ENCODE results near the gene BCAS3.

Gene BCAS3

DNA sequence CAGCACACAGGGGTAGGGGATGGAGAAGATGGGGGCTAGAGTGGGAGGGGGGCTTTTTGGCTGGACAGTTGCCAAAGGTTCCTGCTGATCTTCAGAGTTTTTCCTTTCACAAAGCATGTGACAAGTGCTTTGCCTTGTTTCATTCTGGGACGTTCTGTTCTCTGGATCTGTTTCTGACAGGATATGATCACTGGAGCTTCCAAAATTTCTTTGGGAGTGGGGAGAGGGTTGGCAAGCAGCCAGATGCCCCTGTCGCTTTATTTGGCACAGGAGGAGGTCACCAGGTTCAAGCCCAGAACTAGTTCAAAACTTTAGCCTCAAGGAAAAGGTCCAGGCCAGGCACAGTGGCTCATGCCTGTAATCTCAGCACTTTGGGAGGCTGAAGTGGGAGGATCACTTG is 653.5 kb downstream of the BCAS3 start:
- DNase-seq: no peak

DNA sequence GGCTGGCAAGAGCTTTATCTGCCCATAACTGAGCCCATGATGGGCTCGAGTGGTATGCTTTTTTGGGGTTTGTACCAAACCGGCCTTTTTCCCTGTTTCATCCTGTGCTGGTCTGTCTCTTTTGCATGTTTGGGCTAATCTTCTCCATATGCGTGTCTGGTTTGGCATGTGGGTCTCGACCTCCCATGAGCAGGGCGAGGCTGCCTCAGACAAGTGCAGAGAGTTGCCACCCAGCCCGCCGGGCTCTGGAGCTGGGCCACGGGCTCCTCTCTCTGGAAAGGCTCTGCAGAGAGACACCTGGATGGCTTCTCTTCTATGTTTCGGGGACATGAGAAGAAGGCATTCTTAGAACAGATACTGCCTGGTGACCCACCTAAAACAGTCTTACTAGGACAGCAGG is 654.2 kb downstream of the BCAS3 start:
- DNase-seq: no peak

DNA sequence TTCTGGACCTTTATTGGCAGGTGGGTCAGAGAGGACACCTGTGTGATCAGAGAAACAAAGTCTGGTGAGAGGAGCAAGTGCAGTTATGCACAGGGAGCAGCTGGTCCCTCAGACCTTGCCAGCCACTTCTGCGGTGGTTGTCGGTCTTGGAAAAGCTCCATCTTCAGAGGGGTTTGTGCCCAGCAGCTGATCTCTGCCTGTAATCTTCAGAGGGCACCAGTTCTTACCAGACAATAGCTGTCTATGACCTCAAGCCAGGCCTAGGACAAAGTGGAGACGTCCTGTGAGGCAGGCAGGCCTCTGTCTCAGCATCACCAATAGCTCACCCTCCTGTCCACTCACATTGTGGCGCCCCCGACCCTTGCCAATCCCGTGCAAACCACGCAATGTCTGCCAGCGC is 655.5 kb downstream of the BCAS3 start:
- DNase-seq: no peak

DNA sequence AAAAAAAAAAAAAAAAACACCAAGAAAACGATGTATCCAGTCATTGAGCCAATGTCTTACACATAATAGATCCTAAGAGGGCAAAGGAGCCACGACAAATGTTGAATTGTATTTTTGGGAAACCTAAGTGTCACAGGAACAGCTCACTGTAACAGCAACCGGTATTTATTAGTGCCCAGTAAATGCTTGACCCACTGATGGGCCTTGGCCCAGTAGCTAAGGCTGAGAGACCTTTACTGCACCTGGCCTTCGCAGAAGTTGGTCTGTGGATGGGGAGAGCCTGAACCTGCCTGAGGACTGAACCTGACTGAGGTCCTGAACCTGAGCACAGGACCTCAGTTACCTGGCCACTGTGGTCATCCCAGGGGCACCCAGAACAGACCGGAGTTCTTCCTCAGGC is 657.0 kb downstream of the BCAS3 start:
- DNase-seq: no peak

DNA sequence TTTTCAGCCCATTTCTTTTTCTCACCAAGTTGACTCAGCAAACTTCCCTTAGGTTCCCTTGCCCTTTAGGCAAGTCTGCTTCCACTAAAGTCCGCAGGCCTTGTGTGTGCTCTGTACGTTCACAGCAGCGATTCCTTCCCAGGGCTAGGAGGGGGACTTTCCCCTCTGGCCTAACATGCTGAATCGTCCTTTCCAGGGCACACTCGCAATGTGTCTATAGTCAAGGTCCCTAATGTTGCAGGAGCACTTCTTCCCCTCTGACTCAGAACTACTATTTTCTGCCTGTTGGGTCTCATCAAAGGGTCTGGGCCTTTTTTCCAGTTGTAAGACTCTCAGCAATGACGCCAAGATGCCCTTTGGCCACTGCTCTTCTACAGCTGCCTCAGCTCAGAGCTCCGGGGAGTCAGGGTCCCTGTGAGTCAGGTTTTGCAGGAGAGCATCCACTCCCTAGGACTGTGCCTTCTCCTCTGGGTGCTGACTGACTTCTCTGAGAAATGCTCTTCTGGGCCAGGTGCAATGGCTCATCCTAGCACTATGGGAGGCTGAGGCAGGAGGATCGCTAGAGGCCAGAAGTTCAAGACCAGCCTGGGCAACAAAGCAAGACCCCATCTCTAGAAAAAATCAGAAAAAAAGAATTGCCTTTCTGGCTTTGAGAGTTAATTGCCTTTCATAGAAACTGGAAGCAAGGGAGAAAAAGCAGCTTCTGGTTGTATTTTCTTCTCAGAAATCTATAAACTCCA is 657.6 kb downstream of the BCAS3 start:
- no peak for DNase-seq

DNA sequence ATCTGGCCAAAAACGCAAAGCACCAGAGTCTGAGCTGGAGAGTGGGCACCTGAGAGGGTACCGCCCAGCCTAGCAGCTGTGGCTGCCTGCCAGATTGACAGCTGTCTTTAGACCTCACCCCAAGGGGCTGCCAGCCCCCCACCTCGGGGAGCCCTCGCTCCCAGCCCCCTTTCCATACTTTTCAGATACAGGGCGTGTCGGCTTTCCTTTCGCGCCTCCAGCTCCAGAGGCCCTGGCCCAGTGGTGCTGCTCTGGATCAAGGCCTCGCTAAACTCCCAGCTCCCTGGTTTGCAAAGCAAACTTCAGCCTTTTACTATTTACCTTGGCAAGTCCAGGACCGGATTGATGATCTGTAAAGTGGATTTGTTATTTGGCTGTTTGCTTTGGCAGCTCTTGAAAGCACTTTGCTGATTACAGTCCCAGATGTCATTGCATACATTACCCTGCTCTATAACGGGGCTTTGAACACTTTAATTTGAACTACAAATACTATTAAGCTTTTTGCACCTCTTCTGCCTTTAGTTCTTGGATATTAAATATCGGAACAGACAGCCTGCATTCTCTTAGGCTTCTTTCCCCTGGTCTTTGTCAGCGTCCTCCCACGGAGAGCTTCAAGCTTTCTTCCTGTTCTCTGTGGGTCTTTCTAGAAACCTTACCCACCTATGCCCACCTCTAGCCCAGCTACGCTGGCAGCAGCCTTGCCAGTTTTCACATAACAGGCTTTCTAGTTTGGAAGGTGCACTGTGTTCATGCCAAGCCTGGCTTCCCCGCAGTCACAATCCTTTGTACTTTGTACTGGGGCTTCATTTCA is 658.4 kb downstream of the BCAS3 start:
- peak; percentile 82 for DNase-seq

DNA sequence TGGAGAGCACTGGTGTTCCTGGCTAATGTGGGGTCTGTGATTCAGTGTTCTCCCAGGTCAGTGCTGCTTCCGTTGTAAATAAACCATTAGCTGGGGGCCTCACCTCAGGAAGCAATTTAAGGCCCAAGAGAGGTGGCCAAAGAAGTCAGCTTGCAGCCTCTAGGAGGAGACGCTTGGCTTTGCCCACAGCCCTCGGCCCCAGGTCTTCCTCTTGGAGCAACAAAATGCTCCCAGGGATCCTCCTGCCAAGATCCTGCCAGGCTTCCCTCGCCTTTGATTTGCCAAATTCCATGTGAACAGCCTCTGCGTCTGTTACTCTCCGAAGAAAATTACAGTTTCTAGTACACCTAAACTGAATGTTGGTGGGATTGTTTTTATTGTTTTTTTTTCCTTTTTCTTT is 659.6 kb downstream of the BCAS3 start:
- no peak for DNase-seq

DNA sequence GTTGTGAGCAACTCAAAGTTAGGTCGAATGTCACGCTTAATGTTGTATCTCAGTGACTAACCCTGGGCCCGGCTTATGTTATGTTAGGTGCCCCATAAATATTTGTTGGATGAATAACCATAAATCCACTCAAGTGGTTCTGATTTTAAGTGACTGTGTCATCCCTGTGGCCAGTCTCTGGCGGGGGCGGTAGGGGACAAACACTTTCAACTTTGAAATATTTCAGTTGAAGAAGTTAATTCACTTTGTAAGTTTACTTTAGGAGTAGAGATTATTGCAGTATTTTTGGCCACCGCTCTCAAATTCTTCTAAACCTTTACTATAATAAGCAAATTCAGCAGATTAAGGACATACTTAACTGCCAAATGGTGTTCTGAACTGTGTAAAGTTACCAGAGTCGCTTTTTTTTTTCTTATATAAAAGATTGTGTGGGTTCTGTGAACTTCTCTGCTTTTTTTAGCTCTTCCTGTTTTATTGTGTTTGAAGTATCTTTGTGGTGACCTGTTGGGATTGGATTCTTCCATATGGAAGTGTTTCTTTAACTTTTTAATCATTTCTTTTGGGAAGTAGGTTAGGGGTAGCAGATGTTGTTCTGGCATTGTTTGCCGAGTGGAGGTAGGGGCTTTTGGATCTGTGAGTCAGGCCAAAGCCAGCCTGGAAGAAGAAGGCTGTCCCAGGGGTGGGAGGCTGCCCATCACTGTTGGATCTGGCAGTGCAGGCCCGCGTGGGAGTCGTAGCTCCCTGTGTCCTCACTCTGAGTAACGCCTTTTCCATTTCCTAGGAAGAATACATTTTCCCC is 660.5 kb downstream of the BCAS3 start:
- DNase-seq: no peak

DNA sequence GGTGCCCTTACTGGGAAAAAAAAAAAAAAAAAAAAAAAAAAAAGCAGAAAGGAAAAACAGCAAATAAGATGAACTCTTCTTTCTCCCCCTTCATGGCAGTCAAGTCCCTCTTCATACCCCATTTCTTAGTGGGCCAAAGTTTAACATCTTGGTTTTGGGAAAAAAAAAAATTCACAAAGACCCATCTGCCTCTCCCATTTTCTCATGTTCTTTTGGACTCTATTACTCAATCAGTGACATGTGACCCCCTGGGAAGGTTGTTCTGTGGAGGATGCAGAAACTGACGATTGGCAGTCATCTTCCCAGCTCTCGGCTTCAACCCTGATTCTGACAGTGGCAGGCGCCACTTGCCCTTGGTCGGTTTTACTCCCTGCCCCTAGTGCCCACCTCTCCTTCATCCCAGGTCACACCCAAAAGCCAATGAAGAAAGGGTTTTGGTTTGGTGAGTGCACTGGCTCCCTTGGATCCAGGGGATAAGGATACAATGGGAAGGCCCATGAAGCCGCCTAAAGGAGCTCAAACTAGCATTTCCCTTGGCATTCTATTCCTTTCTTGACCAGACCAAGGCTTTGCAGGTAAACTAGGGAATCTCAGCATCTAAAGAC is 661.3 kb downstream of the BCAS3 start:
- no peak for DNase-seq

DNA sequence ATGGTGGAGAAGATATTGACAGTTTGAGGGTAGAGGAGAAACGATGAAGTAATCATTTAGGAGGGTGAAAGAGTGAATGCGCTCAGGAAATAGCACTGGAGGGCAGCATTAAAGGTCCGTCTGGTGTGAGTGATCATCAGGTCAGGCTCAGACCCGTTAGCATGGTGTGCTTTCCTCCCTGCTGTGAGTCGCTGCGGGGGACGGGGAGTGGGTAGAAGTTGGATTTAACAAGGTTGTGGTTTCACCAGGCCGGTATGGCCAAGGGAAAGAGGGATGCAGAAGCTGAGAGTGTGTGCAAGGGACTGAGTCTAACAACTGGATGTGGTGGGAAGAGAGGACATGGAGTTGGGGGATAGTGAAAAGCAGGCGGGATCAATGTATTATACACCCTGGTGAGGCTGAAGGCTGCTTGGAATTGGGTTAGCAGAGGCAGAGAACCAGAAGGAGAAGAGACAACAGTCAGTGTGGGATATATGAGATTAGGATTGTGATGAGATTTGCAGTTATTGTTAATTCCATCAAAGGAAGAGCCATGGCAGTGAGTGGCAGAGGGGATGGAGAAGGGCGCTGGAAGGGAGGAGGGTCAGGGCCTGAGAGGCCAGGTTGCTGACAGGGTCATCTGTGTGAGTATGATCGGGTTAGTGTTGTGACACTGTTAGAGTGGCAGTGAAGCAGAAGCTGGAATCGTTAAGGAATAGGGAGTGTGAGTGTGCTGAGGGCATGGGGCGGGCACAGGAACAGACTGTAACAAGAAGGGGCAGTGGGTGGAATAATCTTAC is 663.0 kb downstream of the BCAS3 start:
- DNase-seq: no peak

DNA sequence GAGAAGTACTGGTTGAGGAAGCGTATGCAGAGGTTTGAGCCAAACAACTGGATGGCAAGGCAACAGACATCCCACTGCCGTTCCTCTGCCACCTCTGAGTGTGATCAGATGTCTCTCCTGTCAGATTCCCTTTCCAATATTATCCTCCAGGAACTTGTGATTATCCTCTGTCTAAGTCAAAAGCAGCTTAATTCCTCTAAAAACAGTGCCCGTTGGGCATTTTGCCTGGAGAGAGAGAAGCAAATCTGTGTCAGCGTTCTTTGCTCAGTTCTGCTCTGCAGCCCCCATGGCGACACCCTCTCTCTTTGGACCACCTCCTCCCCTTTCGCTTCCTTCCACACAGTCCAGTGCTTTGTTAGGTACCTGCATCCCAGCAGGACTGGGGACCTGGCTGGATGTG is 665.9 kb downstream of the BCAS3 start:
- no peak for DNase-seq

DNA sequence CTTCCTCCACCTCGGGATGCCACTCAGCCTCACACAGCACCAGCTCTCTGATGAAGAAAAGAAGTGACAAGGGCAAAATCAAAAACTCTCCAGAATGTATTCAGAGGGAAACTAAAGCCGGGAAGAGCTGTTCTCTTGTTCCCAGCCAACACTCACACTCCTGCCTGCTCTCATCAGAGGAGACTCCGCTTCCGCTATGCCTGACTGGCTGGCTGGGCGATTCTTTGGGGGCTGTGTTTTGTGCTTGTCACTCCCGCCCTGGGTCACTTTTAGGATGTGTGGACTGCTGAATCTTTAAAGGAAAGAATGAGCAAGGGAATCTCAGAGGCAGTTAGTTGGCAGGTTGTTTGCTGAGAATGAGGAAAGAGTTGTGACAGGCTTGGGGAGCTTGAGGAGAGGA is 667.4 kb downstream of the BCAS3 start:
- DNase-seq: no peak

DNA sequence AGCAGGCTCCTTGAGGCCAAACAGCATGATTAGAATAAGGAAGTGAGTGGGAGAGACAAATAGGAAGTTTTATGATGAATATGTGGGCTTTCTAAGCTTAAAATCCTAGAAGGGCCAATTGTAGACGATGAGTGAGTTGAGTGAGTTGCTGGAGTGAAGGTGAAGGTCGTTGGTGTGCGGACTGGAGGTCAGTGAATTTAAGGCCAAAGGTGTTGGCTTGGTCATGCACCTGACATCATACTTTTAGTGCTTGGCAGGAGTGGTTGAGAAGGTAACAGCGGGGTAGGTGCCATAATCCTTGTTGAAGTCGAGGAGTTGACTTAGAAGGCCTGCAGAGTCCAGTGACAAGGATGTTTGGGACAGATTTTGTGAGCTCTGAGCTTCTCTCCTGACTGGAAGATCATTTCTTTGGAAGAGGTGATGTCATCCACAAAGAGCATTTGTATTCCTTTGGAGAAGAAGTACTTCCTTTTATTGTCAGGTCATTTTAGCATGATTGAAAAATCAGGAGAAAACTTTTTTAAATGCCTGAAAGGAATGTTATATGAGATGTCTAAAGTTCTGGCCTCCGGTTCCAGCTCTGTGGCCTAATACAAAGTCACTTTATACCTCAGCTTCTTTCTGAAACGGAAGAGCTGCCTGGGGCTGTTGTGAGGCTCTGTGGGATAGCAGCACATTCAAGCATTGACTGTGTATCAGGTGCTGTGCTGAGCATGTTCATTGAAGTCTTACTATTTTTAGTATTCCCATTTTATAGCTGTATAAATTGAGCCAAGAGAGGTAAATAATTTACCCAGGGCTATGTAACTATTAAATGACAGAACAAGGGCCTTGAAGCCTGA is 668.4 kb downstream of the BCAS3 start:
- no peak for DNase-seq

DNA sequence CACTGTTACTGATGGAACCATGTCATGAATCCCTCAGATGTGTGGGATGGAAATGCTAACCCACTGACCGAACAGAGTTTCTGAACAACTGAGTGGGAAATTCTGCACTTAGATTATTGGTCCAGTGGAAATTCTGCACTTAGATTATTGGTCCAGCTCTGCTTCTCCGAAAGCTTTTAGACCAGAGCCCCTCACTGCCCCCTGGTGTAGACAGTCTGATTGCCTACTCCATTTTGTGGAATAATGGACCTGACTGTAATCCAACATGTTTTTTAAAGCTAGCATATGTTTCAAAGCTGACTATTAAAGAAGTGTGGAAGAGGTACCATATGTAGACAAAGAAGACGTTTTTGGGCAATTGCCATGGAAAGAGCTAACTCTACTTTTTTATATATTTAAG is 671.7 kb downstream of the BCAS3 start:
- DNase-seq: no peak

DNA sequence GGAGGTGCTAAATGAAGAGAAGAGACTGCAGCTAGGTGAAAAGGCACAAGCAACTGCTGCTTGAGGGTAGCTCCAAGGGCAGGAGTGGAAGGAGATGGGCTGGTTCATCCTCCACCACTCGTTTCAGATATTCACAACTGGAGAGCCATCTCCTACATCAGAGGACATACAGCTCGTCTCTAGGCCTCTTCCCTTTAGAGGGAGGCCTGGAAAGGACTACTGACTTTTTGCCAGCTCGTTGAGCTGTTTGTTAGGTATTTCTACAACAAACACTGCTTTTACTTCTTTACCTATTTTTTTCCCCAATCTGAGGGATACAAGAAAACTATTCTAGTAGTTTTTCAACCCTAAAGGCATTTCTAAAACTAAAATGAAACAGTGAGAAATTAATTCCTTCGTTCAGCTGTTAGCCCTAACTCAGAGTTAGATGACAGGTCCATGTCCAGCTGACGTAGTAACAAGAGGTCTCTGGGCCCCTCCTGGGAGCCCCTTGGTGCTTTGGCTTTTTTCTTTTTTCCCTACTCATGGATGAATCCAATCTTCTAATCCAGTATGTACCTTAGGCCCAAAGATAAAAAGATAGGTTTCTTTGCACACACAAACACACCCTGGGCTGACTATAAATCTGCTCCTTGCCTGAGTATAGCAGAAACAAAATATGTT is 674.2 kb downstream of the BCAS3 start:
- no peak for DNase-seq

DNA sequence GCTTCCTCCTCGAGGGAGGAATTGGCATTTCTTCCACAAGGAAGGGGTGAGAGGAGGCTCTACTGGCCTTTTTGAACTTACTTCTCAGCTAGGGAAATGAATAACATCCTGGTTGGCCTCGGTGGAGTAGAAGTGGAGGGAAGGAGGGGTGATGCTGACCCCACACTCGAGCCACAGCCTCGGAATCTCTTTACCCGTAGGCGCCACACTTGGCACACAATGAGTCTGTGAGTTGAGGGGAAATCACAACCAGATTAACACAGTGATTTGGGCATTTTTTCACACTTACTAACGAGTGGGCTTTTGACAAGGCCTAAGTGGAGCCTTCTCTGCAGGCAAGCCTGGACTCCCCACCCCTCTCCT is 674.7 kb downstream of the BCAS3 start:
- DNase-seq: no peak

DNA sequence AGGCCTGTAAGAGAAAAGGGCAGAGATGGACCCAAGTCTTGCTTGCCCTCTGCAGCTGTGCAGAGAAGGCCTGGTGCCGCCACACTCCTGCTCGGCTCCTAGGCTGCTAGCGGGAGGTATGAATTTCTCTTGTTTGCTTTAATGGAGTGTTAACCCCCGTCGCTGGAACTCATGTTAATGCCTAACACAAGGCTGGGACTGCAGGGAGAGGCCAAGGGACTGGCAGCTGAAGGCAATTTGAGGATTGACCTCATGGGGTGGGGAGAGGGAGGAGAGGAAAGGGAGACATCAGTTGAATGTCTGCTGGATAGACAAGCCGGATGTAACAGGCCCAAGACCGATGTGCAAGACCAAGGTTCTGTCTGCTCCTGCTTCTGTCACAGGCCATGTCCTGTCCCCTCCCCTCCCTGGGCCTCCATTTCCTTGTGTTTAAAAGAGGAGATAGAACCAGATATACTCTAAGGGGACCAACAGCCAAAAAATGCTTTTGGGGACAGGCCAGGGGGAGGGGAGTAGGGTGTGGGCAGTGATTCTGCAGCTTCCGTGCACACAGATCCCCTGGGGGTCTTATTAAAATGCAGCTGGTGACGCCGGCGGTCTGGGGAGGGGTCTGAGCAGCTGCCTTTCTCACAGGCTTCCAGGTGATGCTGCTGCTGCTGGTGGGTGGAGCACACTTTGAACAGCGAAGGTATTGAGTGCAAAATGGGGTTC is 675.3 kb downstream of the BCAS3 start:
- no peak for DNase-seq

DNA sequence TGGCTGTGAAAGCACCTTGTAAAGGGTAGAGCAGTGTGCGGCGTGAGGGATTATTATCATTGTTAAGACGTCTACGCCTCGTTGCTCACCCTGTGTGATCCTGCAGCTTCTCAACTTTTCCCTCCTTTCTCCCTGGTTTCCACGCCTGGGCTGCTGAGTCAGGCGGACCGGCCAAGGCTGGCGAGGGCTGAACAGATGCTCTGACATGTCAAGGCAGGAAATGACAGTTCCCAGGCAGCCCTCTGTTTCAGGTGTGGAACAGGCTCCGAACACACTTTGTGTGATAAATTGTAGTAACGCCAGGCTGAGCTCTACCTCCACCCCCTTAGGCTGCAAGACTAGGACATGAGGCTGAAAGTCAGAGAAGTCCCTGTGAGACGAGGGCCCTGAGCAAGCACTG is 676.0 kb downstream of the BCAS3 start:
- DNase-seq: no peak

DNA sequence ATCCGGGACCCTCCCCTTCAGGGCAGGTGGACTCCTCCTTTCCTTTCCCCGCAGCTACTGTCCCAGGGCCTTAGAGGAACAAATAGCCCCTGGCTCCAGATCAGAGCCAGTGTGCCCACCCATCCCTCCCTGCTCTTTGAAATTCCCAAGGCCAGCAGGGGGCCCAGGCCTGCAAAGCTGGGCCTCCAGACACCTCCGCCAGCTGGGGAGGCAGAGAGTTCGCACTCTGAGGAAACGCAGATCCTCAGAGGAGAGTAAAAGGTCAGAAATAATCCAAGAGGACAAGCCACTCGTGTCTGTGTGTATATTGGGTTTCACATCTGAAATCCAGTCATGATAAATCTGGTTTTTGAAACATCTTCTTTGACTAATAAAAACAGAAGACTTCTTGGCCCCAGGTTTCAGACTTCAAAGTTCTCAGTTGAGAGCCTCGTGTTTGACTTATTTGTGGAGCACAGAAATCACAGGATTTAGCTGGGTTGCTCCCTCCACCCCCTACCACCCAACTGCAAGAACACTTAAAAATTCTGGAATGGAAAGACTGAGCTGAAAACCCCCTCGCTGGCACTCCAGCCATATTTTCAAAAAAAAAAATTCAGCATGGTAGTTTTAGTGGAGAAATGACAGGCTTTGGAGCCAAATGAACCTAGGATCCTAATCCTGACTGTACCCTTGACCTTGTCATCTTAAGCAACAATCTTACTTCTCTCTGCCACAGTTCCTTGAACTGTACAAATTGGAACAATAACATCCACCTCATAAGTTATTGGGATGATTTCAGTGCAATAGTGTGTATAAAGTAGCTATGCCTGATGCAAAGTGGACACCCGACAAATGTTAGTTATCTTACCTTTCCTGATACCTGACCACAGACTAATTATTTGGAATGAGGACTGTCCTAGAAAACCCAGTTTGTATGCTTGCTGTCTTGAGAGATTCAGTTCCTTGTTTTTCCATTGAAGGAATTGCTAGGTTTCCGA is 677.5 kb downstream of the BCAS3 start:
- no peak for DNase-seq
